NCI-H2196 treated with DMSO at 0.1 percent for 48 hours (cell line): ENCODE measurements around the gene DYNC1LI1.

Source experiments
- DNase-seq: peaks from one replicate; lab custom pipeline; 2025; ENCODE audit not compliant: unreplicated experiment; lab: John Stamatoyannopoulos, UW

The DYNC1LI1 gene

DNA sequence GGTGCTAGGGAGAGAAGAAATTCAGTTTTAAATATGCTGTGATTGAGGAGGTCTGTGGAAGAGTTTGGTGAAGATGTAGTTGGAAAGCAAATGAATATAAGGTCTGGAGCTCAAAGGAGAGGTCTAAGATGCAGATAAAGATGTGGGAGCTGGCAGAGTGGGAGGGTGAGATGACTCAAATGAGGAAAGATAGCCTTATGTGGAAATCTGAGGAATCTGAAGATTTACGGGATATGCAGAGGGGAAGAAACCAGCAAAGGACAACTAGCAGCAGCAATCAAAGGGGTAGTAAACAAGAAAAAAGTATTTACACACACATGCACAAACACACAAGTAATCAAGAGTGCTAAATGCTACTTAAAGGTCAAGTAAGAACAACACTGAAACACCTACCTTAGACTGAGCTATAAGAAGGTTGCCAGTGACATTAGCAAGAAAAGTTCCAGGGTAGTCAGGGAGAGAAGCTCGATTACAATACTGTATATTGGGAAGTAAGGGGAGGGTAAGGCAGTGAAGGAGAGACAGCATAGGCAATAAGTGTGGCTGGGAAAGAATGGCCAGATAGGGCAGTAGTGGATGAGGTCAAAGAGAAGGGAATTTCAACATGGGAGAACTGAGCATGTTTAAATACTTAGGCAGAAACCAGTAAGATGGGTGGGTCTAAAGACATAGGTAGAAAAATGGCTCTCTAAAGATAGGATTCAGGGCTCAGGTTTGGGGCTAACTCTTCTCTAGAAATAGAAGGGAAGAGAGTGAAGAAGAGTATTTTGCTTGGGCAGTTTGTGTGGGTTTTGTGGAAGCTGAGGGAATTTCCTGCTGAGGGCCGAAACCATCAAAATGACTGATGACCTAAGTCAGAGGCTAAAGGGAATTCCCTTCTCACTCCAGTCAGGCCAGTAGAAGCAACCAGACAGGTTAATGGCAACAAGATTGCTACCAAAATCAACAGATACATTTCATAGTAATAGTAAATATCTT, 76.9 kb downstream of the DYNC1LI1 start:
- no peak for DNase-seq

DNA sequence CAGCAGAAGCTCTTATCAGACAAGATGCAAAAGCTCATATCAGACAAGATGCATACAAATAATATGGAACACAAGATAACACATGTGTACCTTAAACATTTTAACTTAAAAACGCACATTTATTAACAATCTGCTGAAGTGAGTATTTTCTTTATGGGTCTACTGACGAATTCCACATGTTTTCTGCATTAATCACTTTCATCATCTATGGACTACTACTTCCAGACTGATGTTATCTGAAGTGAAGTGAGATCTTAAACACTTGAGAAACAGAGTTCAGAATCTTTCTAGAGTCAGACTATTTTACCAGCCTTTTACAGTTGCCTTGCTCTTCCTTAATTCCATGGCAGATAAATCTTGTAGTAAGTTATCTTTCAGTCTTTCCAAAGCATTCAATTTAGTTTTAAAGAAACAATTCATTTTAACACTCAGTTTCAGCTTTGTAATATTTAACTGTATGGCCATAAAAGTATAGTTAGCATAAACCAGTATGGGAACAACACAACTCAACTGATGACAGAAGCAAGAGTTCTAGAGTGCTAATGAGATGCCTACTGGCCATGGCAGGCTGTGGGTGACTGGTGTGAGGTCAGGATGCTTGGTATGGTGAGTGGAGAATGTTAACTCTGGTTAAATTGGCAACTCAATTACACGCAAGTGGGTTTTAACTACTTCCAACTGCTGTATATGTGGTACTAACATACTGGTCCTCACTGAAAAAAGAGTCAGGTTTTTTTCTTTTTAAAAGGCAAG, 77.8 kb downstream of the DYNC1LI1 start:
- no peak for DNase-seq

DNA sequence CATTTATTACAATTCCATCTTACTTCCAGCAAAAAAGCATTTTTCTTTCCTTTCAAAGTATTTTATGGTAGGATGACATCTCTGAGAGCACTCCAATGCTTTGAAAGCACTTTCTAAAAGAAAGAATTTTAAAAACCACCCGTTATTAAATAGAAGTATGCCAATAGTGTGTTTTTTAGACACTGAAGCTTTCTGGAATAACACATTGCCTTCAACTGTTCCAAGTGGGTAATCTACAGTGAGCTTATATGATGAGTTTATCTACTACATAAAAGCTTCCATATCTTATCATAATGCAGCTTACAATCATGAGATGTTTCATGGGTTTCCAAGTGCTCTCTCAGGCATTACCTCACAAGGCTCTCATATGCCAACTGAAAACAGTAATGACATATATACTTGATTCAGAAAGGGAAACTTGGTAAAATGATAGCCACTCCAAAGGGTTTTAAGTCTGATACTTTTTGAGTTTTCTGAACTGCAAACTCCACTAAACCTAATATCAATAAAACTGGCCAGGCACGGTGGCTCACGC, 82.1 kb downstream of the DYNC1LI1 start:
- no peak for DNase-seq

DNA sequence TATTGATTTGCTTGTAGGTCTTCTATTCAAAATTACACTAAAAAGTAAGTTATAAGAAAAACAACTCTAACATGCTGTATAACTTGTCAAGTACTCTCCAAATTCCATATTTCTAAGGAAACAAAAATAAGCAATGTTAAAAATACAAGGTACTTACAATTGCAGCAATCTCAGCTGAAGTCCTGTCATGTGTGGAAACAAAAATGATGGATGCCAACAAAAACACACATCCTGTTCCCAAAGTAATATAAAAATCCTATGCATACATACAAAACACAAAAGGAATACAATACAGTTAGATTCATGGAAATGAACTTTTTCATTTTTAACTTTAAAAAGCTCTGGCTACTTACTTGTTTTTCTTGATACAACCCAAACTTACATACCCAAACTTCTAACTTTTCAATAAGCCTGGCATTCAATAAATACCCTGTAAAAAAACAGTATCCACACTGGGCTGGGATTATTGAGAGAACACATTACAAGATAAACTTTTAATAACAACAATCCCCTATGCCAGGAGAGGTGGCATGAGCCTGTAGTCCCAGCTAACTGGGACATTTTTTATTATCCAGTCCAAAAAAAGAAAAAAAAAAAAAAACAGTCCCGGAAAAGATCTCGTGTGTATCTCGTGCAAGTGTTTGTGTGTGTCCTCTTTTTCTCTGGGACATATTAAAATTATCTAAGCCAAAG, 82.7 kb downstream of the DYNC1LI1 start:
- DNase-seq: no peak

DNA sequence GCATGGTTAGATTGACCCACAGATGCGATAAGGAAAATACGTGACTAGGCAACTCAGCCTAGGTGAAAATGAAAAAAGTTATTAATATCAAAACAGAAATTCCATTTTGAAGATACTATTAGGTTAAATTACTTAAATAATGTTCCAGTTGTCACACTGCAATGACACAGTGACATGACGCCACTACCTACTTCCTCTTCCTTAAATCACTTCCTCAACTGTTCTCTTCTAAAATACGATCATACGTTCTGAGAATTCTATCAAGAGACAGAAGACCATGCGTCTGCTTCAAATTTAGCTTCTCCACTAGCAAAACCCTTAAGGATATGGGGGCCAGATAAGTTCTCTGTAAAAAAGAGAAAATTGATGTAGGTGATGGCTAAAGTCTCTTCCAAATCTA, 86.2 kb downstream of the DYNC1LI1 start:
- DNase-seq: no peak

DNA sequence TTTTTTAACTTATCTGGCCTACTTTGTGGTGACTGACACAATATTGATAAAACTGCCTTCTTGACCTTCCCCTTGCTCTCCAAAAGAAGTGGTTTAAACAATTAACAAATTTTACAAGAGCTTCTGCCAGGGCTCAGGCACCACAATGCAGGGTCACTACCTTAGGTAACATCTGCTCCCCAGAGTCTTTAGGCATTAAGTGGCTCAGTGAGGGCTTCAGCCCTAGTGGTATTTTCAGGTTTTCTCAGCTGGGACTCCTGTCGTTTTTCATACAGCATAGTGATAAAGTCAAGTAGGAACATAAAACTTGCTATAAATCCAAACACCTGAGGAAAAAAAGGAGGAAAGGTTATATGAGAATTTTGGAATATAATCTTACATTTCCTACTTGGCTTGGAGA, 86.9 kb downstream of the DYNC1LI1 start:
- no peak for DNase-seq

DNA sequence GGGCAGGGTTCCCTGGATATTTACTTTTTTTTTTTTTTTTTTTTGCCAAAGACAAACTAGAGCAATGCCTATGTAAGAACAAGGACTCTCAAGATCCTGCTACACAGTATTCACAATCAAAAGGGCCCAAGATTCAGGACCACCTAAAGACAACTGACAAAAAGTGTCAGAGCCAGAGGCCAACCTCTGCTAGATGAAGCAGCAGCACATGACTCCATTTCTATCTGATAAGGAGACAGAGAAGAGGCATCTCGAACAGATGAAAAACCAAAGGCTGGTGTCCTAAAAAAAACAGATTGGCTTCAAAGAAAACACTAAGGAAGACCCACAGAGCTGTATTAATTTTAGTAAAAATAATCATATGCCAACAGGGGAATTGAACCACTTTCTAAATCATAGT, 88.0 kb downstream of the DYNC1LI1 start:
- no peak for DNase-seq

DNA sequence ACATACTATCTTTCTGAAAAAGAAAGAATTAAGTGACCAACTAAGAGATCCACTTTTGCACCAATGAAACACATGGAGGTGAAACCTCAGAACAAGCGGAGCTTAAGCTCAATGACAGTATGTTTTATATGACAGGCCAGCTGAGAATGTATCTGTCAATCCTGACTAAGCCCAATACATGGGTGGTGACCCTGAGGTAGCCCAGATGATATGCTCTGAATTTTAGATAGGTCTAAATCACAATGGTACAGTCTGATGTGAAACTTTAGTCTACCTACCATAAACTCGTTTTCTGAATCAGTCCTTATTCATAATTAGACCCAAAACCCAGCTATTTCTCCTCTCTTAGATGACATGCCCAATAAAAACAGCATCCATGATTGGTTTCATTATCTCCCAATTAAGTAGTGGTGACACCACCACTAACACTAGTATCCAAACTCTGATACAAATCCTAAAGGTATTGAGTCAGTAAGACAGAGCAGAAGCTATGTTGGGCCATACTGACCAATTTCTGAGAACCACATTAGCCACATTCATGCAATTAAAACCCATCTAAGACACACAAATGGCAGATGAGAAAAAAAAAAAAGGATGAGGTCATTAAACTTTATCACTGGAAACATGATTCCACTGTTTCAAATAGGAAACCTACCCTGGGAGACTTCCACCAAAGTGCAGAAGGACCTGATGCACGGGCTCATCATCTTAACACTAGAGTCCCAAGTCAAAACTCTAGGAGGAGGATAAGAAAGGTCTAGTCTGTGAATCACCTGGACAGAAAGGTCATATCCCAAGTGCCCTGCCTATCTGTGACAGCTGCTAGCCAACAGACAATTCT, 88.6 kb downstream of the DYNC1LI1 start:
- DNase-seq: no peak

DNA sequence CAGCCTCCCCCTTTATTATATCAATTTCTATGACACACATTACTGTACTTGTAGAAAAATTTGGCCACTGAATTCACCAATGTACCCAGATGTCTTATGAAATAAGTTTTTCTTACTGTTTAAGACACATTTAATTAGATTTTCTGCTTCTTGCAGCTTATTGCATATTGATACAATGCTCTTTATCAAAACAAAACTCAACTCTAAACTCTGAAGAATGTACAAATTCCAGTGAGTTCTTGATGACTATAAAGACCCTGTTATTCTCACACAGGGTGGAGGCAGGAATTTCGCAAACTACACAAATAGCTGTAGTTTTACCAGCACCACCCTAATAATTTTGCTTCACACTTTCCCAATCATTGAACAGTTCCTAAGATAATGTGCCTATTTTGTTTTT, 90.1 kb downstream of the DYNC1LI1 start:
- no peak for DNase-seq
